Activated B cell treated with CpG ODN at 0.5 μM for 24 hours (primary cell): ENCODE measurements around the gene ADRB1. TPM values are rescaled to one million over a fixed set of nuclear protein-coding genes. Genes with fewer than 3 reads are reported as not detected.

Experiments
- total RNA-seq: library from RNA; stranded (reverse); gene quantifications from 2 replicates; pipeline ENCODE4 v1.2.3, GENCODE V29; 2022

Gene ADRB1
- total RNA-seq, 1 donor from 2014 or later, result not detected

Other genes starting within 250 kb of the ADRB1 start
- gene DCLRE1A, start 189.8 kb upstream of the ADRB1 start, total RNA-seq, result 4.5 and 4.9 TPM in 2 replicates
- gene NHLRC2, start 189.2 kb upstream of the ADRB1 start, total RNA-seq, result 40.3 and 43.9 TPM in 2 replicates
- 19.7 and 24.8 TPM in 2 replicates for gene CCDC186, start 130.3 kb downstream of the ADRB1 start, total RNA-seq
- gene TDRD1, start 135.5 kb downstream of the ADRB1 start, total RNA-seq, result 0.33 and 0.59 TPM in 2 replicates
- not detected in 2 replicates for gene VWA2, start 195.4 kb downstream of the ADRB1 start, total RNA-seq